Ishikawa (cell line): ENCODE data around the gene KIRREL2.

ENCODE experiments used
- CEBPB ChIP-seq: IDR thresholded peaks from 2 replicates; pipeline ENCODE4 v1.6.1; 2012
- CREB1 ChIP-seq: IDR thresholded peaks from 2 replicates; pipeline ENCODE4 v1.6.1; 2012; ENCODE audit warnings: low read depth
- EGR1 ChIP-seq: IDR thresholded peaks from 2 replicates; pipeline ENCODE4 v1.6.1; 2012
- EP300 ChIP-seq: IDR thresholded peaks from 2 replicates; pipeline ENCODE4 v1.6.1; 2012; ENCODE audit warnings: borderline replicate concordance
- FOXM1 ChIP-seq: IDR thresholded peaks from 2 replicates; pipeline ENCODE4 v1.6.1; 2012; ENCODE audit warnings: low read depth, borderline replicate concordance
- NFIC ChIP-seq: IDR thresholded peaks from 2 replicates; pipeline ENCODE4 v1.6.1; 2012
- RAD21 ChIP-seq: IDR thresholded peaks from 2 replicates; pipeline ENCODE4 v1.6.1; 2012; ENCODE audit warnings: low read depth
- TAF1 ChIP-seq: IDR thresholded peaks from 2 replicates; pipeline ENCODE4 v1.6.1; 2012; ENCODE audit warnings: low read depth, mild to moderate bottlenecking
- TCF12 ChIP-seq: IDR thresholded peaks from 2 replicates; pipeline ENCODE4 v1.6.1; 2012; ENCODE audit warnings: low read depth
- TEAD4 ChIP-seq: IDR thresholded peaks from 2 replicates; pipeline ENCODE4 v1.6.1; 2012
- YY1 ChIP-seq: IDR thresholded peaks from 2 replicates; pipeline ENCODE4 v1.6.1; 2012; ENCODE audit warnings: low read depth
- ZBTB7A ChIP-seq: IDR thresholded peaks from 2 replicates; pipeline ENCODE4 v1.6.1; 2012; ENCODE audit warnings: low read depth
- TF ChIP-seq, protein P1 (sequence below): IDR thresholded peaks from 2 replicates; pipeline ENCODE4 v1.6.1; 2012
- TF ChIP-seq, protein P2 (sequence below): IDR thresholded peaks from 2 replicates; pipeline ENCODE4 v1.6.1; 2012
- TF ChIP-seq, protein P3 (sequence below): IDR thresholded peaks from 2 replicates; pipeline ENCODE4 v1.6.1; 2012; ENCODE audit warnings: low read depth, mild to moderate bottlenecking

The KIRREL2 gene

DNA sequence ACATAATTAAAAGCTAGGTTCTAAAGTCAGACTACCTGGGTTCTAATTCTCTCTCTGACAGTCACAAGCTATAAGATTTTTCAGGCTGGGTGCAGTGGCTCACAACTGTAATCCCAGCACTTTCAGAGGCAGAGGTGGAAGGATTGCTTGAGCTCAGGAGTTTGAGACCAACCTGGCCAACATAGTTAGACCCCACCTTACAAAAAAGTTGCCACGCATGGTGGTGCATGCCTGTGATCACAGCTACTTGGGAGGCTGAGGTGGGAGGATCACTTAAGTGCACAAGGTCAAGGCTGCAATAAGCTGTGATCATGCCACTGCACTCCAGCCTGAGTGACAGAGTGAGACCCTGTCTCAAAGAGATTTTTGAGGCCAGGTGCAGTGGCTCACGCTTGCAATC, 37.6 kb downstream of the KIRREL2 start:
- TF ChIP-seq, protein P1, sequence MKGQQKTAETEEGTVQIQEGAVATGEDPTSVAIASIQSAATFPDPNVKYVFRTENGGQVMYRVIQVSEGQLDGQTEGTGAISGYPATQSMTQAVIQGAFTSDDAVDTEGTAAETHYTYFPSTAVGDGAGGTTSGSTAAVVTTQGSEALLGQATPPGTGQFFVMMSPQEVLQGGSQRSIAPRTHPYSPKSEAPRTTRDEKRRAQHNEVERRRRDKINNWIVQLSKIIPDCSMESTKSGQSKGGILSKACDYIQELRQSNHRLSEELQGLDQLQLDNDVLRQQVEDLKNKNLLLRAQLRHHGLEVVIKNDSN = no peak
- no peak for TF ChIP-seq ZBTB7A
- no peak for TF ChIP-seq FOXM1
- TF ChIP-seq CEBPB = no peak
- TF ChIP-seq EGR1 = no peak
- TF ChIP-seq TEAD4 = no peak
- no peak for TF ChIP-seq CREB1
- no peak for TF ChIP-seq TCF12
- no peak for TF ChIP-seq TAF1
- TF ChIP-seq, protein P2, sequence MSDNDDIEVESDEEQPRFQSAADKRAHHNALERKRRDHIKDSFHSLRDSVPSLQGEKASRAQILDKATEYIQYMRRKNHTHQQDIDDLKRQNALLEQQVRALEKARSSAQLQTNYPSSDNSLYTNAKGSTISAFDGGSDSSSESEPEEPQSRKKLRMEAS = no peak
- TF ChIP-seq, protein P3, sequence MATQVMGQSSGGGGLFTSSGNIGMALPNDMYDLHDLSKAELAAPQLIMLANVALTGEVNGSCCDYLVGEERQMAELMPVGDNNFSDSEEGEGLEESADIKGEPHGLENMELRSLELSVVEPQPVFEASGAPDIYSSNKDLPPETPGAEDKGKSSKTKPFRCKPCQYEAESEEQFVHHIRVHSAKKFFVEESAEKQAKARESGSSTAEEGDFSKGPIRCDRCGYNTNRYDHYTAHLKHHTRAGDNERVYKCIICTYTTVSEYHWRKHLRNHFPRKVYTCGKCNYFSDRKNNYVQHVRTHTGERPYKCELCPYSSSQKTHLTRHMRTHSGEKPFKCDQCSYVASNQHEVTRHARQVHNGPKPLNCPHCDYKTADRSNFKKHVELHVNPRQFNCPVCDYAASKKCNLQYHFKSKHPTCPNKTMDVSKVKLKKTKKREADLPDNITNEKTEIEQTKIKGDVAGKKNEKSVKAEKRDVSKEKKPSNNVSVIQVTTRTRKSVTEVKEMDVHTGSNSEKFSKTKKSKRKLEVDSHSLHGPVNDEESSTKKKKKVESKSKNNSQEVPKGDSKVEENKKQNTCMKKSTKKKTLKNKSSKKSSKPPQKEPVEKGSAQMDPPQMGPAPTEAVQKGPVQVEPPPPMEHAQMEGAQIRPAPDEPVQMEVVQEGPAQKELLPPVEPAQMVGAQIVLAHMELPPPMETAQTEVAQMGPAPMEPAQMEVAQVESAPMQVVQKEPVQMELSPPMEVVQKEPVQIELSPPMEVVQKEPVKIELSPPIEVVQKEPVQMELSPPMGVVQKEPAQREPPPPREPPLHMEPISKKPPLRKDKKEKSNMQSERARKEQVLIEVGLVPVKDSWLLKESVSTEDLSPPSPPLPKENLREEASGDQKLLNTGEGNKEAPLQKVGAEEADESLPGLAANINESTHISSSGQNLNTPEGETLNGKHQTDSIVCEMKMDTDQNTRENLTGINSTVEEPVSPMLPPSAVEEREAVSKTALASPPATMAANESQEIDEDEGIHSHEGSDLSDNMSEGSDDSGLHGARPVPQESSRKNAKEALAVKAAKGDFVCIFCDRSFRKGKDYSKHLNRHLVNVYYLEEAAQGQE = no peak
- no peak for TF ChIP-seq RAD21
- no peak for TF ChIP-seq EP300
- no peak for TF ChIP-seq YY1
- TF ChIP-seq NFIC = no peak

DNA sequence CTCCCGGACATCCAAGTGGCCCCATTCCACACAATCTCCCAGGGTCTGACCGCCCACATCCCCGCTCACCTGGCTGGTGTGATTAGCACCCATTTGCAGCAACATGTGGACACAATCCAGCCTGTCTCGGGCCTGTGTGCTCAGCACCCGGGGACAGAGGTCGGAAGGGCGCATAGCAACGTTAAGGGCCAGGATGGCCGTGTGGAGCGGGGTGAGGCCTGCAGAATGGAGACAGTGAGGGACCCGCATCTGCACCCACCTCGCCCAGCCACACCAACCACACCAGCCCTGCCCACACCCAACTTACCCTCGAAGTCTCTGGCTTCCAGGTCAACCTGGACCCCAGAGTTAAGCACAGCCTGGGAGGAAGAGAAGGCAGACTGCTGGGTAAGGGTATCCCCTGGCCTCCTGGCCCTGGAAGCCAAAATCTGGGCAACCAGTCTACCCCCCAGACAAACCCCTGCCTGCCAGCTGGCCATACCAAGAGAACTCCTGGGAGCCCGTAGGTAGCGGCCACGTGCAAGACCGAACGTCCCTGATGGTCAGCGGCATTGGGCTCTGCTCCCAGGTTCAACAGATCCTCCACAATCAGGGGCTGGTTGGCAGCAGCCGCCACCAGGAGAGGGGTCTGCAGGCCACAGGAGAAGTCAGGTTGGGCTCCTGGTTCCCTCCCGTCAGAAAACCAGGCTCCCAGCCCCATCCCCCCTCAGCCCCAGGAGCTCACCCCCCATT, 39.4 kb downstream of the KIRREL2 start:
- no peak for TF ChIP-seq NFIC

DNA sequence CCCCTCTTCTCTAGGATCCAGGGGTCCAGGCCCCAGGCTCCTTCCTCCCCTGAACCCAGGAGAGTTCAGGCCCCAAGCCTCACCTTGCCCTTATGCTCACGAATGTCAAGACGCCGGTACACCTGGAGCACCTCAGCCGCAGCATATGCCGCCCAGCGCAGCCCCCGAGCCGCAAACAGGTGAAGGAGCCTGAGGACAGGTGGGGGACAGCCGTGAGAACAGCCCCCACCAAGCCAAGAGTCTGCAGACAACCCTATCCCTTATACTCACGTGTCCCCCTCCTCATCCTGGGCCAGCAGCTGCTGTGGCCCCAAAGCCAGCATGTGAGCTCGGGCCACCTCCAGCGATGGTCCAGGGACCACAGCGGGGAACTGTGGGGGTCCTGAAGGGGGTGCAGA, 39.9 kb downstream of the KIRREL2 start:
- TF ChIP-seq ZBTB7A (no peak), CREB1 (no peak), TAF1 (no peak), TCF12 (no peak), FOXM1 (no peak), YY1 (no peak), TEAD4 (no peak)
- TF ChIP-seq, protein P3 = no peak
- TF ChIP-seq, protein P1 = no peak

DNA sequence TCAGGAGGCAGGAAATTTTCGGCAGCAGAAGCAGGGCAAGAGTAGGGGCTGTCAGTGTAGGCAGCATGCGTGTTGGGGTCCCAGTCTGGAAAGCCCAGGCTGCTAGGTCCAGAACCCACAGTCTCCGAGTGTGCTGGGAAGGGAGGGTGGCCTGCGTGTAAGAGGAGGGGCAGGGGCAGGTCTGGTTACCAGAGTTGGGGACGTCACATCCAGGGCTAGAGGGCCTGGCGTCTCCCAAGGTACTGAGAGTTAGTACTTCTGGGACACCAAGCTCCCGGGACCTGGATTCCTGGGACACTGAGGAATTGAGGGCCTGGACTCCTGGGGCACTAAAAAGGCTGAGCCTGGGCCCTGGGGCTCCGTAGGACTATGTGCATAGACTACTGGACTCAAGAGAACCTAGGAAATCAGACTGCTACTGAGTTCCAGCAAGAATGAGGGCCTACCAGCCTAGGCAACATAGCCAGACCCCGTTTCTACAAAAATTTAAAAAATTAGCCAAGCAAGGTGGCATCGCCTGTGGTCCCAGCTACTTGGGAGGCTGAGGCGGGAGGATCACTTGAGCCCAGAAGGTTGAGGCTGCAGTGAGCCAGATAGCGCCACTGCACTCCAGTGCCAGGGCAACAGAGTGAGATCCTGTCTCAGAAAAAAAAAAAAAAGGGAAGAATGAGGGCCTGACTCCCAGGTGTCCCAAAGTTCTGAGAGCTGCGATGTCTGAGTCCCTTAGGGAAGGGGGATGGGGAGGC, 41.2 kb downstream of the KIRREL2 start:
- TF ChIP-seq RAD21 (no peak), CEBPB (no peak)

DNA sequence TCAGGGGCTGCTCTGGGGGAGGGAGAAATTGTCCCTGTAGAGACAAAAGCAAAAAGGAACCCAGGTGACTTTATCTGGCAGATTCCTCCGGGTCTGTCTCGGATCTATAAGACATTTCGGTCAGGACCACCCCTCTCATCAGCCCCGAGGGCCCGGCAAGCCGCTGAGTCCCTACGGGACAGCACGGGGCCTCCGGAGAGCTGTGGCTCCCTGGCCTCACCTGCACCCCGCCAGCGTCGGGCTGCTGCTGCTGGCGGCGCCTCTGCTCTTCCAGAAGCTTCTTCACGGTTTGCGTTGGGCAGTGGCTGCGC, 41.7 kb downstream of the KIRREL2 start:
- no peak for TF ChIP-seq NFIC
- no peak for TF ChIP-seq TCF12
- no peak for TF ChIP-seq CREB1
- TF ChIP-seq, protein P2 = no peak
- no peak for TF ChIP-seq RAD21
- TF ChIP-seq EGR1 = no peak
- no peak for TF ChIP-seq YY1
- TF ChIP-seq EP300 = no peak
- TF ChIP-seq, protein P1 = no peak
- TF ChIP-seq TEAD4 = no peak
- TF ChIP-seq, protein P3 = no peak
- TF ChIP-seq TAF1 = no peak
- TF ChIP-seq ZBTB7A = no peak
- TF ChIP-seq FOXM1 = no peak
- TF ChIP-seq CEBPB = no peak
